Osteoblast (primary cell): ENCODE measurements around the gene WDR45B. TPM values are rescaled to one million over a fixed set of nuclear protein-coding genes. Genes with fewer than 3 reads are reported as not detected.

Experiments used
- DNase-seq: peaks from one replicate; pipeline ENCODE4 v3.0.0; 2011; ENCODE audit warnings: low spot score, mixed read lengths; ENCODE audit not compliant: insufficient read length; ENCODE audit errors: missing footprints
- H2AFZ ChIP-seq: 2 replicates; pipeline ENCODE4 v1.6.0; 2011; ENCODE audit warnings: mild to moderate bottlenecking, low read length
- H3K27ac ChIP-seq: 2 replicates; pipeline ENCODE4 v1.5.1; 2011; ENCODE audit warnings: mild to moderate bottlenecking, low read depth, low read length, moderate library complexity
- H3K27me3 ChIP-seq: 2 replicates; pipeline ENCODE4 v1.6.0; 2012; ENCODE audit warnings: mild to moderate bottlenecking, control low read depth, inconsistent platforms, low read length, moderate library complexity; ENCODE audit not compliant: insufficient read depth
- H3K36me3 ChIP-seq: 2 replicates; pipeline ENCODE4 v1.5.1; 2011; ENCODE audit warnings: mild to moderate bottlenecking, low read length, control low read depth, moderate library complexity; ENCODE audit not compliant: insufficient read depth
- H3K4me1 ChIP-seq: 2 replicates; pipeline ENCODE4 v1.5.1; 2011; ENCODE audit warnings: mild to moderate bottlenecking, low read length, control low read depth, moderate library complexity; ENCODE audit not compliant: insufficient read depth
- H3K4me2 ChIP-seq: 2 replicates; pipeline ENCODE4 v1.6.0; 2011; ENCODE audit warnings: mild to moderate bottlenecking, low read length; ENCODE audit not compliant: insufficient read depth
- H3K4me3 ChIP-seq: fragments of 200-600 bp; sonication (generic); 3 replicates; pipeline ENCODE4 v1.5.1; 2012; ENCODE audit warnings: mild to moderate bottlenecking, low read length, inconsistent platforms; ENCODE audit not compliant: insufficient read depth
- H3K79me2 ChIP-seq: 2 replicates; pipeline ENCODE4 v1.6.0; 2012; ENCODE audit warnings: mild to moderate bottlenecking, low read length, control low read depth, inconsistent platforms; ENCODE audit not compliant: insufficient read depth
- H3K9me3 ChIP-seq: 2 replicates; pipeline ENCODE4 v1.5.1; 2011; ENCODE audit warnings: low read depth, low read length, control low read depth
- H4K20me1 ChIP-seq: 2 replicates; pipeline ENCODE4 v1.6.0; 2012; ENCODE audit warnings: mild to moderate bottlenecking, low read length, control low read depth; ENCODE audit not compliant: insufficient read depth
- total RNA-seq: library from RNA; depleted of rRNA; stranded (reverse); fragments of >200 nt; gene quantifications from 2 replicates; pipeline ENCODE4 v1.2.3, GENCODE V29; 2012
- TF ChIP-seq, protein P1 (sequence below): IDR thresholded peaks from 2 replicates; pipeline ENCODE4 v1.5.1; 2011; ENCODE audit warnings: mild to moderate bottlenecking, low read depth, low read length, moderate library complexity; ENCODE audit errors: extremely low read depth

Gene WDR45B
- total RNA-seq, 1 donor: 66.2 TPM

- TF ChIP-seq, protein P1, sequence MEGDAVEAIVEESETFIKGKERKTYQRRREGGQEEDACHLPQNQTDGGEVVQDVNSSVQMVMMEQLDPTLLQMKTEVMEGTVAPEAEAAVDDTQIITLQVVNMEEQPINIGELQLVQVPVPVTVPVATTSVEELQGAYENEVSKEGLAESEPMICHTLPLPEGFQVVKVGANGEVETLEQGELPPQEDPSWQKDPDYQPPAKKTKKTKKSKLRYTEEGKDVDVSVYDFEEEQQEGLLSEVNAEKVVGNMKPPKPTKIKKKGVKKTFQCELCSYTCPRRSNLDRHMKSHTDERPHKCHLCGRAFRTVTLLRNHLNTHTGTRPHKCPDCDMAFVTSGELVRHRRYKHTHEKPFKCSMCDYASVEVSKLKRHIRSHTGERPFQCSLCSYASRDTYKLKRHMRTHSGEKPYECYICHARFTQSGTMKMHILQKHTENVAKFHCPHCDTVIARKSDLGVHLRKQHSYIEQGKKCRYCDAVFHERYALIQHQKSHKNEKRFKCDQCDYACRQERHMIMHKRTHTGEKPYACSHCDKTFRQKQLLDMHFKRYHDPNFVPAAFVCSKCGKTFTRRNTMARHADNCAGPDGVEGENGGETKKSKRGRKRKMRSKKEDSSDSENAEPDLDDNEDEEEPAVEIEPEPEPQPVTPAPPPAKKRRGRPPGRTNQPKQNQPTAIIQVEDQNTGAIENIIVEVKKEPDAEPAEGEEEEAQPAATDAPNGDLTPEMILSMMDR: no peak
- H3K27ac ChIP-seq: no peak overlapping the region
- no peak overlapping the region for H3K4me2 ChIP-seq
- no peaks in the 10 kb centered on the region for H3K36me3 ChIP-seq
- no peaks in the 10 kb centered on the region for H3K79me2 ChIP-seq
- no peaks in the 10 kb centered on the region for H3K27me3 ChIP-seq
- H4K20me1 ChIP-seq: no peaks in the 10 kb centered on the region
- DNase-seq: peak; percentile 37
- no peaks in the 10 kb centered on the region for H3K9me3 ChIP-seq
- no peak overlapping the region for H2AFZ ChIP-seq
- no peak overlapping the region for H3K4me3 ChIP-seq
- H3K4me1 ChIP-seq: no peaks in the 10 kb centered on the region
These were observed 38.4 kb upstream of the WDR45B start for GRCh38 chr17:82686366-82687324.

GRCh38 chr17:82685291-82685690 lies 37.0 kb upstream of the WDR45B start:
- H3K79me2 ChIP-seq: no peaks in the 10 kb centered on the region
- peaks cover 3% of the 10 kb centered on the region for H3K9me3 ChIP-seq
- peak; percentile 21 for DNase-seq
- TF ChIP-seq, protein P1: no peak
- H3K4me3 ChIP-seq: no peak overlapping the region
- no peaks in the 10 kb centered on the region for H3K36me3 ChIP-seq
- no peak overlapping the region for H2AFZ ChIP-seq
- no peaks in the 10 kb centered on the region for H3K4me1 ChIP-seq
- no peak overlapping the region for H3K4me2 ChIP-seq
- no peaks in the 10 kb centered on the region for H3K27me3 ChIP-seq
- H4K20me1 ChIP-seq: no peaks in the 10 kb centered on the region
- H3K27ac ChIP-seq: no peak overlapping the region

GRCh38 chr17:82684228-82684841 lies 36.1 kb upstream of the WDR45B start:
- Histone ChIP-seq H3K27ac (no peak overlapping the region), H3K4me2 (no peak overlapping the region), H3K36me3 (no peaks in the 10 kb centered on the region), H4K20me1 (no peaks in the 10 kb centered on the region), H3K4me3 (no peak overlapping the region), H3K4me1 (no peaks in the 10 kb centered on the region), H3K9me3 (peaks cover 3% of the 10 kb centered on the region), H3K27me3 (no peaks in the 10 kb centered on the region), H2AFZ (no peak overlapping the region), H3K79me2 (no peaks in the 10 kb centered on the region)
- DNase-seq: peak; percentile 1
- TF ChIP-seq, protein P1: no peak

DNA sequence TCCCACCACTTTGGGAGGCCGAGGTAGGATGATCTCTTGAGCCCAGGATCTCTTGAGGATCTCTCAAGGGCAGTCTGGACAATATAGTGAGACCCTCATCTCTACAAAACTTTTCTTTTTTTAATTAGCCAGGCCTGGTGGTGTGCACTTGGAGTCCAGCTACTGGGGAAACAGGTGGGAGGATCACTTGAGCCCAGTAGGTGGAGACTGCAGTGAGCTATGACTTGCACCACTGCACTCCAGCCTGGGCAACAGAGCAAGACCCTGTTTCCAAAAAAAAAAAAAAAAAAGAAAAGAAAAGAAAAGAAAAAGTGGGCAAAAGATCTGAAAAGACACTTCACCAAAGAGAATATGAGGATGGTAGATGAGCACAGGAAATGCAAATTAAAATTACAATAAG lies 35.3 kb upstream of the WDR45B start:
- Histone ChIP-seq H3K4me3 (no peak overlapping the region), H3K27ac (no peak overlapping the region)
- TF ChIP-seq, protein P1: no peak

More for the DNA sequence above, 35.3 kb upstream of the WDR45B start:
- Histone ChIP-seq H3K36me3 (no peaks in the 10 kb centered on the region), H3K79me2 (no peaks in the 10 kb centered on the region), H3K4me1 (no peaks in the 10 kb centered on the region), H3K27me3 (no peaks in the 10 kb centered on the region), H3K4me2 (no peak overlapping the region), H4K20me1 (no peaks in the 10 kb centered on the region), H3K9me3 (peaks cover 3% of the 10 kb centered on the region), H2AFZ (no peak overlapping the region)
- DNase-seq: no peak
